OCI-LY3 (cell line): ENCODE data around the gene CDH8.

Experiments used
- EZH2phosphoT487 ChIP-seq: fragments of 200-600 bp; shearing (Covaris generic); IDR thresholded peaks from 2 replicates; pipeline ENCODE4 v1.6.1; 2018; ENCODE audit warnings: antibody characterized with exemption, mixed run types, low read depth
- TF ChIP-seq, protein P1 (sequence below): fragments of 200-600, 300-600 bp; sonication (generic); IDR thresholded peaks from 2 replicates; pipeline ENCODE4 v1.5.1; 2014; ENCODE audit warnings: antibody characterized with exemption, low read length, low read depth

GRCh38 chr16:62050793-62051192 lies 14.6 kb upstream of the CDH8 start:
- TF ChIP-seq, protein P1, sequence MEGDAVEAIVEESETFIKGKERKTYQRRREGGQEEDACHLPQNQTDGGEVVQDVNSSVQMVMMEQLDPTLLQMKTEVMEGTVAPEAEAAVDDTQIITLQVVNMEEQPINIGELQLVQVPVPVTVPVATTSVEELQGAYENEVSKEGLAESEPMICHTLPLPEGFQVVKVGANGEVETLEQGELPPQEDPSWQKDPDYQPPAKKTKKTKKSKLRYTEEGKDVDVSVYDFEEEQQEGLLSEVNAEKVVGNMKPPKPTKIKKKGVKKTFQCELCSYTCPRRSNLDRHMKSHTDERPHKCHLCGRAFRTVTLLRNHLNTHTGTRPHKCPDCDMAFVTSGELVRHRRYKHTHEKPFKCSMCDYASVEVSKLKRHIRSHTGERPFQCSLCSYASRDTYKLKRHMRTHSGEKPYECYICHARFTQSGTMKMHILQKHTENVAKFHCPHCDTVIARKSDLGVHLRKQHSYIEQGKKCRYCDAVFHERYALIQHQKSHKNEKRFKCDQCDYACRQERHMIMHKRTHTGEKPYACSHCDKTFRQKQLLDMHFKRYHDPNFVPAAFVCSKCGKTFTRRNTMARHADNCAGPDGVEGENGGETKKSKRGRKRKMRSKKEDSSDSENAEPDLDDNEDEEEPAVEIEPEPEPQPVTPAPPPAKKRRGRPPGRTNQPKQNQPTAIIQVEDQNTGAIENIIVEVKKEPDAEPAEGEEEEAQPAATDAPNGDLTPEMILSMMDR: no peak
- TF ChIP-seq EZH2phosphoT487: no peak
